HFFc6 (cell line): ENCODE measurements around the gene LTC4S. TPM values are rescaled to one million over a fixed set of nuclear protein-coding genes. Genes with fewer than 3 reads are reported as not detected.

Experiments used
- DNase-seq: peaks from one replicate; pipeline ENCODE4 v3.0.0-alpha.2; 2018
- H3K27ac Mint-ChIP-seq: 2 replicates; pipeline ENCODE4 v1.8.0; 2020; ENCODE audit warnings: mild to moderate bottlenecking, mixed read lengths
- H3K27me3 Mint-ChIP-seq: 2 replicates; pipeline ENCODE4 v1.8.0; 2021; ENCODE audit warnings: mild to moderate bottlenecking, moderate library complexity, mixed read lengths; ENCODE audit not compliant: insufficient read depth
- H3K36me3 Mint-ChIP-seq: 2 replicates; pipeline ENCODE4 v1.8.0; 2021; ENCODE audit warnings: low read depth, mixed read lengths
- H3K4me1 Mint-ChIP-seq: 2 replicates; pipeline ENCODE4 v1.8.0; 2020; ENCODE audit warnings: low read depth, mixed read lengths
- H3K4me3 Mint-ChIP-seq: 2 replicates; pipeline ENCODE4 v1.8.0; 2020; ENCODE audit warnings: mild to moderate bottlenecking, moderate library complexity, mixed read lengths
- H3K9me3 Mint-ChIP-seq: 2 replicates; pipeline ENCODE4 v1.8.0; 2020; ENCODE audit warnings: mild to moderate bottlenecking, mixed read lengths
- total RNA-seq, 6 experiments: library from RNA; stranded (reverse); fragmentation: NEBNext Ultra II Directional; extraction: Animal tissue kit (Norgen Biotek cat#: 25700); gene quantifications; 2 replicates in 1 of 6; 3 replicates in 5 of 6; pipeline ENCODE4 v1.2.3, GENCODE V29; 2021
- TF ChIP-seq, protein P1 (sequence below): fragments of 200-600 bp; sonication (generic); IDR thresholded peaks from 2 replicates; pipeline ENCODE4 v1.5.0; 2021; ENCODE audit warnings: antibody characterized with exemption, mild to moderate bottlenecking

The LTC4S gene
- total RNA-seq, 6 experiments from 2014 or later = not detected

DNA sequence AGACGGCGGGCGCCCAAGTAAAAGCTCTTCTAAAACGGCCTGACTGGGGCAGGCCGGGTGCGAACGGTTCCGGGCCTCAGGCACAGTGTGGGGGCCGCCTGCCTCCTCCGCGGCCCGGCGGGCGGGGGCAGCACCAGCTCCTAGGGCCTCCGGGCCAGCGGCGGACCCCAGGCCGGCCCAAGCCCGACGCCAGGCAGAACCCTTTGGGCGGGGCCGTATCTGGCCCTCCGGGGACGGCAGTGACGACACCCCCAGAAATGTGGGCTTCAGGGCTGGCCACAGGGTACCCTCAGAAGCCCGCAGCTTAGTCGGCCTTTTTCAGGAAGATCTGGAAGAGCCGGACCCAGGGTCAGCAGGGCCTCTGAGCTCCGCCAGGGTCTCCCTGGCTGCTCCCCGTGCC lies 4.0 kb downstream of the LTC4S start:
- Mint-ChIP-seq H3K27ac (no peak overlapping the region), H3K36me3 (peaks cover 10% of the 10 kb centered on the region; the same call in 1 of the 2 replicates), H3K4me1 (peaks cover 9% of the 10 kb centered on the region), H3K27me3 (peaks cover 1% of the 10 kb centered on the region; the same call in 1 of the 2 replicates), H3K4me3 (no peak overlapping the region), H3K9me3 (no peaks in the 10 kb centered on the region)
- TF ChIP-seq, protein P1, sequence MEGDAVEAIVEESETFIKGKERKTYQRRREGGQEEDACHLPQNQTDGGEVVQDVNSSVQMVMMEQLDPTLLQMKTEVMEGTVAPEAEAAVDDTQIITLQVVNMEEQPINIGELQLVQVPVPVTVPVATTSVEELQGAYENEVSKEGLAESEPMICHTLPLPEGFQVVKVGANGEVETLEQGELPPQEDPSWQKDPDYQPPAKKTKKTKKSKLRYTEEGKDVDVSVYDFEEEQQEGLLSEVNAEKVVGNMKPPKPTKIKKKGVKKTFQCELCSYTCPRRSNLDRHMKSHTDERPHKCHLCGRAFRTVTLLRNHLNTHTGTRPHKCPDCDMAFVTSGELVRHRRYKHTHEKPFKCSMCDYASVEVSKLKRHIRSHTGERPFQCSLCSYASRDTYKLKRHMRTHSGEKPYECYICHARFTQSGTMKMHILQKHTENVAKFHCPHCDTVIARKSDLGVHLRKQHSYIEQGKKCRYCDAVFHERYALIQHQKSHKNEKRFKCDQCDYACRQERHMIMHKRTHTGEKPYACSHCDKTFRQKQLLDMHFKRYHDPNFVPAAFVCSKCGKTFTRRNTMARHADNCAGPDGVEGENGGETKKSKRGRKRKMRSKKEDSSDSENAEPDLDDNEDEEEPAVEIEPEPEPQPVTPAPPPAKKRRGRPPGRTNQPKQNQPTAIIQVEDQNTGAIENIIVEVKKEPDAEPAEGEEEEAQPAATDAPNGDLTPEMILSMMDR = no peak
- DNase-seq = no peak

DNA sequence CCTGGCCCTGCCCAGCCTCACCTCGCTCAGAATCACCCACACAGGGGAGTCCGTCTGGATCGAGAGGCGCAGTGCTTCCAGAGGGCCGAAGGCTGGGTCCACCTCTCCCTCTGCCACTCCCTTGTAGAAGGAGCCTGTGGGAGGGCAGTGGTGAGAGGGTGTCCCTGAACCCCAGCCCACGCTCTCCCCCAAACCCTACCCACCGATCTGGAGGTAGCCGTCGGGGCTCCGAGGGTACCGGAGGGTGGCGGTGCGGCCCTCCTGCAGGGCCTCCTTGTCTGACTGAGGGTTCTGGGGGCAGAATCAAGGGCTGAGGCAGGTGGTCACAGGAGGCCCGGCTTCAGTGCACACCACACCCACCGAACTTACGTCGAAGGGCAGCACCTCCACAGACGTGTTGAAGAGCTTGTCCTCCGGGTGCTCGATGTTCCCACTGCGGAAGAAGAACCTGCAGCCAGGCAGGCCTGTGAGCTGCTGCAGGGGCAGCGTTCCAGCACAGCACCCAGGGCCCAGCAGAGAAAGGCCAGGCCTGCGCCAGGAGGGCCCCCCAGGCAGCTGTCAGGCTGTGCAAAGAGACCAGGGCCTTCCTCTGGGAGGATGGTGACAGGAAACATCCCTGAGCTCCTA lies 4.5 kb downstream of the LTC4S start:
- Mint-ChIP-seq H3K4me1 (peaks cover 11% of the 10 kb centered on the region), H3K4me3 (no peak overlapping the region), H3K27me3 (peaks cover 1% of the 10 kb centered on the region; the same call in 1 of the 2 replicates), H3K9me3 (no peaks in the 10 kb centered on the region), H3K27ac (no peak overlapping the region), H3K36me3 (peaks cover 10% of the 10 kb centered on the region; the same call in 1 of the 2 replicates)
- DNase-seq = no peak
- TF ChIP-seq, protein P1 = no peak

GRCh38 chr5:179798771-179799643 lies 5.2 kb downstream of the LTC4S start:
- no peak overlapping the region for H3K27ac Mint-ChIP-seq
- no peak for DNase-seq
- H3K36me3 Mint-ChIP-seq = peaks cover 10% of the 10 kb centered on the region; the same call in 1 of the 2 replicates
- H3K27me3 Mint-ChIP-seq = peaks cover 1% of the 10 kb centered on the region; the same call in 1 of the 2 replicates
- TF ChIP-seq, protein P1 = no peak
- H3K4me3 Mint-ChIP-seq = no peak overlapping the region
- H3K4me1 Mint-ChIP-seq = peaks cover 15% of the 10 kb centered on the region
- no peaks in the 10 kb centered on the region for H3K9me3 Mint-ChIP-seq

DNA sequence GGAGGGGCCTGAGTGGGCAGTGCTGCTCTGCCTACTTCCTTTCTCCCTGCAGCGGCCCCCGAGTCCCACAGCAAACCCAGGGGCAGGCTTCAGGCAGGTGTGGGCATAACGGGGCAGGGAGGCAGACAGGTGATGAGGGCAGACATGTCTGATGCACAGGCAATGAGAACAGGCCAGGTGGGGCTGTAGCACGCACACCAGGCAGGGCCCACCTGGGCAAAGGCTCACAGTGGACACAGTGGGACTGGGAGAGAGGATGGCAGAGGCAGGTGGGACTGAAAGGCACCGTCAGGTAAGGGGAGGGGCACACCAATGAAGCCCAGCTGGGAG lies 5.8 kb downstream of the LTC4S start:
- Mint-ChIP-seq H3K36me3 (peaks cover 10% of the 10 kb centered on the region; the same call in 1 of the 2 replicates), H3K4me3 (no peak overlapping the region), H3K27ac (no peak overlapping the region)

DNA sequence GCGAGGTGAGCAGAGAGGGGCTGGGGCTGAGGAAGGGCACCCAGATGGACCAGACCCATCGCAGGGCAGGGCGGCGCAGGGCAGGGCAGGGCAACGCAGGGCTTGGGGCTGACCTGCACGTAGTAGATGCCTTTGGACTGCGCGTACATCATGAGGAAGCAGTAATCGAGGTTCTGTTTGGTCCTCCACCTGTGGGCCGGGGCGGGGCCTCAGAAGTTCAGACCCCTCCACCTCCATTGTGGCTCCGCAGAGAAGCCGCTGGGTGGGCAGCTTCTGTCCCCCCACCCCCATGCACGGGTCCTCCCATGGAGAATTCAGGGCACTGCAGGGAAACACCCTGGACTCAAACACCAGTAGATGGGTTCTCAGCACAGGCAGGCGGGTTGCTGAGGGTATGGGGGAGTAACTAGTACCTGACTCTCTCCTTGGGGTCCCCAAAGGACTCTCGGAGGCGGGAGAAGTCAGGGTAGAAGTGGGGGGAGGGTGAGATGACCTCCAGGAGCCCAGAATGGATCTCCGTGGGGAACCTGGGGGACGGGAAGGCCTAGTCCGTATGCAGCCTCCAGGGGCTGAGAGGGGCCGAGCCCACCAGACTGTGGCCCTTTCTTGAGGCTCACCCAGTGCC lies 6.4 kb downstream of the LTC4S start:
- H3K9me3 Mint-ChIP-seq = no peaks in the 10 kb centered on the region
- DNase-seq = no peak
- H3K36me3 Mint-ChIP-seq = peaks cover 10% of the 10 kb centered on the region; the same call in 1 of the 2 replicates
- no peak overlapping the region for H3K4me3 Mint-ChIP-seq
- peaks cover 1% of the 10 kb centered on the region; the same call in 1 of the 2 replicates for H3K27me3 Mint-ChIP-seq
- TF ChIP-seq, protein P1 = no peak
- H3K27ac Mint-ChIP-seq = no peak overlapping the region
- peaks cover 27% of the 10 kb centered on the region for H3K4me1 Mint-ChIP-seq

More for the DNA sequence above, 5.8 kb downstream of the LTC4S start:
- Mint-ChIP-seq H3K9me3 (no peaks in the 10 kb centered on the region), H3K27me3 (peaks cover 1% of the 10 kb centered on the region; the same call in 1 of the 2 replicates), H3K4me1 (peaks cover 21% of the 10 kb centered on the region)
- no peak for DNase-seq
- TF ChIP-seq, protein P1 = no peak
